Activated CD4-positive, alpha-beta memory T cell treated with anti-CD3 and anti-CD28 coated beads for 36 hours (primary cell): ENCODE measurements around the gene RASGEF1C. TPM values are rescaled to one million over a fixed set of nuclear protein-coding genes. Genes with fewer than 3 reads are reported as not detected.
"Not testable (repeated sequence)": the region's sequence is repeated elsewhere in the genome, so short reads cannot be mapped to it uniquely, and the experiment has no call there.

Experiments used
- CTCF ChIA-PET: fragments of 350-600 bp; sonication (Branson Sonifier 250); formaldehyde crosslinking; loops from one replicate; lab custom pipeline; 2021; ENCODE audit warnings: antibody characterized with exemption, inconsistent platforms; lab: Charles Lee
- POLR2A ChIA-PET: fragments of 350-600 bp; sonication (Branson Sonifier 250); formaldehyde crosslinking; loops from one replicate; lab custom pipeline; 2021; ENCODE audit warnings: antibody characterized with exemption; lab: Charles Lee
- DNase-seq: peaks from one replicate; pipeline ENCODE4 v3.0.0-alpha.2; 2020
- H3K27ac Mint-ChIP-seq: one replicate; pipeline ENCODE4 v1.8.0; 2021; ENCODE audit warnings: mixed read lengths
- H3K27me3 Mint-ChIP-seq: one replicate; pipeline ENCODE4 v1.8.0; 2021; ENCODE audit warnings: mixed read lengths
- H3K36me3 Mint-ChIP-seq: one replicate; pipeline ENCODE4 v1.8.0; 2021; ENCODE audit warnings: mixed read lengths
- H3K4me1 Mint-ChIP-seq: one replicate; pipeline ENCODE4 v1.8.0; 2021; ENCODE audit warnings: low read depth, mixed read lengths
- H3K4me3 Mint-ChIP-seq: one replicate; pipeline ENCODE4 v1.8.0; 2021; ENCODE audit warnings: mild to moderate bottlenecking, mixed read lengths
- H3K9me3 Mint-ChIP-seq: one replicate; pipeline ENCODE4 v1.8.0; 2021; ENCODE audit warnings: mixed read lengths
- intact Hi-C: fragments of 100-400 bp; cut with micrococcal nuclease; formaldehyde crosslinking; loops from one replicate; pipeline ENCODE4 v1.15.1; 2023
- total RNA-seq, 2 experiments: library from RNA; stranded (reverse); gene quantifications; one replicate each; pipeline ENCODE4 v1.2.3, GENCODE V29; 2021

RASGEF1C gene
- total RNA-seq, 2 experiments from 2014 or later: not detected

- intact Hi-C loops: no loop called here
- Mint-ChIP-seq H3K9me3 (peaks cover 62% of the 10 kb centered on the region), H3K36me3 (peaks cover 13% of the 10 kb centered on the region), H3K27ac (no peak overlapping the region), H3K4me3 (no peak overlapping the region), H3K27me3 (no peaks in the 10 kb centered on the region), H3K4me1 (no peaks in the 10 kb centered on the region)
- no peak for DNase-seq
- ChIA-PET POLR2A (no interaction called here), CTCF (interaction anchor here (0.7 kb wide), 1 partner anchor 111 kb away, joined by 3 read pairs; no protein-coding TSS in a partner anchor)
Measured at GRCh38 chr5:180217797-180218196, 8.8 kb upstream of the RASGEF1C start.

- no peaks in the 10 kb centered on the region for H3K4me1 Mint-ChIP-seq
Measured at GRCh38 chr5:180216646-180217171, 7.7 kb upstream of the RASGEF1C start.

GRCh38 chr5:180215783-180216630, 7.0 kb upstream of the RASGEF1C start:
- Mint-ChIP-seq H3K4me1 (no peaks in the 10 kb centered on the region), H3K36me3 (peaks cover 5% of the 10 kb centered on the region), H3K27ac (no peak overlapping the region), H3K4me3 (no peak overlapping the region), H3K27me3 (peaks cover 3% of the 10 kb centered on the region), H3K9me3 (peaks cover 49% of the 10 kb centered on the region)
- CTCF ChIA-PET: no interaction called here
- DNase-seq: no peak
- POLR2A ChIA-PET: no interaction called here
- intact Hi-C loops: no loop called here

More at GRCh38 chr5:180216646-180217171, 7.7 kb upstream of the RASGEF1C start:
- ChIA-PET POLR2A (no interaction called here), CTCF (no interaction called here)
- Mint-ChIP-seq H3K36me3 (peaks cover 5% of the 10 kb centered on the region), H3K4me3 (no peak overlapping the region), H3K27me3 (peaks cover 3% of the 10 kb centered on the region), H3K27ac (no peak overlapping the region), H3K9me3 (peaks cover 51% of the 10 kb centered on the region)
- intact Hi-C loops: no loop called here
- no peak for DNase-seq

- CTCF ChIA-PET: no interaction called here
- DNase-seq: no peak
Measured at GRCh38 chr5:180214870-180215770, 6.1 kb upstream of the RASGEF1C start.

GRCh38 chr5:180213657-180214207, 4.7 kb upstream of the RASGEF1C start:
- Mint-ChIP-seq H3K4me3 (no peak overlapping the region), H3K27me3 (peaks cover 18% of the 10 kb centered on the region), H3K4me1 (no peaks in the 10 kb centered on the region), H3K9me3 (peaks cover 32% of the 10 kb centered on the region), H3K27ac (no peak overlapping the region), H3K36me3 (no peaks in the 10 kb centered on the region)
- CTCF ChIA-PET: no interaction called here
- no peak for DNase-seq
- POLR2A ChIA-PET: no interaction called here
- intact Hi-C loops: loop anchor here (5.0 kb wide), 1 partner anchor 86 kb away; no protein-coding TSS in a partner anchor

More at GRCh38 chr5:180214870-180215770, 6.1 kb upstream of the RASGEF1C start:
- peaks cover 10% of the 10 kb centered on the region for H3K27me3 Mint-ChIP-seq
- no peak overlapping the region for H3K27ac Mint-ChIP-seq
- no peak overlapping the region for H3K4me3 Mint-ChIP-seq
- POLR2A ChIA-PET: no interaction called here
- peaks cover 3% of the 10 kb centered on the region for H3K36me3 Mint-ChIP-seq
- H3K9me3 Mint-ChIP-seq: peaks cover 45% of the 10 kb centered on the region
- intact Hi-C loops: loop anchor here (5.0 kb wide), 1 partner anchor 88 kb away; no protein-coding TSS in a partner anchor
- no peaks in the 10 kb centered on the region for H3K4me1 Mint-ChIP-seq

- POLR2A ChIA-PET: no interaction called here
- H3K27me3 Mint-ChIP-seq: peaks cover 22% of the 10 kb centered on the region
- H3K4me3 Mint-ChIP-seq: no peak overlapping the region
- peaks cover 3% of the 10 kb centered on the region for H3K4me1 Mint-ChIP-seq
- CTCF ChIA-PET: no interaction called here
- no peaks in the 10 kb centered on the region for H3K36me3 Mint-ChIP-seq
- DNase-seq: no peak
- H3K27ac Mint-ChIP-seq: no peak overlapping the region
- peaks cover 27% of the 10 kb centered on the region for H3K9me3 Mint-ChIP-seq
- intact Hi-C loops: loop anchor here (5.0 kb wide), 1 partner anchor 86 kb away; no protein-coding TSS in a partner anchor
Measured at GRCh38 chr5:180213256-180213600, 4.2 kb upstream of the RASGEF1C start.

- Mint-ChIP-seq H3K27ac (no peak overlapping the region), H3K27me3 (peaks cover 28% of the 10 kb centered on the region), H3K9me3 (peaks cover 22% of the 10 kb centered on the region), H3K4me3 (no peak overlapping the region), H3K36me3 (no peaks in the 10 kb centered on the region), H3K4me1 (peaks cover 5% of the 10 kb centered on the region)
- ChIA-PET CTCF (no interaction called here), POLR2A (no interaction called here)
- DNase-seq: no peak
- intact Hi-C loops: loop anchor here (5.0 kb wide), 1 partner anchor 85 kb away; no protein-coding TSS in a partner anchor
Measured at GRCh38 chr5:180212363-180213255, 3.6 kb upstream of the RASGEF1C start.

- intact Hi-C loops: loop anchor here (5.0 kb wide), 1 partner anchor 84 kb away; no protein-coding TSS in a partner anchor
- POLR2A ChIA-PET: no interaction called here
- no peaks in the 10 kb centered on the region for H3K36me3 Mint-ChIP-seq
Measured at GRCh38 chr5:180211761-180212035, 2.7 kb upstream of the RASGEF1C start.

GRCh38 chr5:180210961-180211760, 2.1 kb upstream of the RASGEF1C start:
- intact Hi-C loops: loop anchor here (5.0 kb wide), 1 partner anchor 84 kb away; no protein-coding TSS in a partner anchor

More at GRCh38 chr5:180211761-180212035, 2.7 kb upstream of the RASGEF1C start:
- Mint-ChIP-seq H3K27me3 (peaks cover 32% of the 10 kb centered on the region), H3K4me1 (peaks cover 5% of the 10 kb centered on the region), H3K9me3 (peaks cover 19% of the 10 kb centered on the region), H3K27ac (no peak overlapping the region), H3K4me3 (no peak overlapping the region)
- DNase-seq: no peak
- CTCF ChIA-PET: interaction anchor here (1.0 kb wide), 1 partner anchor 87 kb away, joined by 3 read pairs; no protein-coding TSS in a partner anchor

GRCh38 chr5:180210077-180210476, 1.1 kb upstream of the RASGEF1C start:
- CTCF ChIA-PET: interaction anchor here (1.2 to 2.0 kb wide), 4 partner anchors 68 to 119 kb away, joined by 3 to 8 read pairs (median 4); no protein-coding TSS in a partner anchor
- H3K4me3 Mint-ChIP-seq: not testable (repeated sequence)

More at GRCh38 chr5:180210961-180211760, 2.1 kb upstream of the RASGEF1C start:
- Mint-ChIP-seq H3K4me3 (no peak overlapping the region), H3K36me3 (no peaks in the 10 kb centered on the region), H3K27me3 (peaks cover 34% of the 10 kb centered on the region), H3K27ac (no peak overlapping the region), H3K4me1 (peaks cover 5% of the 10 kb centered on the region), H3K9me3 (peaks cover 15% of the 10 kb centered on the region)
- CTCF ChIA-PET: interaction anchor here (1.0 to 1.3 kb wide), 3 partner anchors 82 to 118 kb away, joined by 3 to 4 read pairs (median 3); no protein-coding TSS in a partner anchor
- no peak for DNase-seq
- POLR2A ChIA-PET: no interaction called here

More at GRCh38 chr5:180210077-180210476, 1.1 kb upstream of the RASGEF1C start:
- H3K36me3 Mint-ChIP-seq, H3K9me3 Mint-ChIP-seq, H3K4me1 Mint-ChIP-seq, POLR2A ChIA-PET, DNase-seq, H3K27ac Mint-ChIP-seq: not testable (repeated sequence)
- peaks cover 38% of the 10 kb centered on the region for H3K27me3 Mint-ChIP-seq
- intact Hi-C loops: loop anchor here (5.0 kb wide), 1 partner anchor 83 kb away; no protein-coding TSS in a partner anchor
